ENCODE measurements around the gene DUSP22. TPM values are rescaled to one million over a fixed set of nuclear protein-coding genes. Genes with fewer than 3 reads are reported as not detected.

The DUSP22 gene
- polyA plus RNA-seq, 1 experiment, result 9.8 TPM

GRCh38 chr6:389143-389542 is 96.9 kb downstream of the DUSP22 start:
- POLR2A ChIA-PET, result no interaction called here
- Histone ChIP-seq H3K4me3 (ENCODE audit: low read depth, low read length) (no peak overlapping the region), H3K27me3 (ENCODE audit: control insufficient read depth, insufficient read depth, low read length) (peaks cover 35% of the 10 kb centered on the region), H3K36me3 (ENCODE audit: control insufficient read depth, insufficient read depth, low read length) (no peaks in the 10 kb centered on the region)
- TF ChIP-seq CTCF (IDR thresholded peaks at IDR 0.05; ENCODE audit: insufficient read depth, low read depth, low read length), result no peak
- DNase-seq (ENCODE audit: low read depth), result no peak
- CTCF ChIA-PET, result no interaction called here

- CTCF ChIA-PET, result no interaction called here
- POLR2A ChIA-PET, result no interaction called here
- no peak overlapping the region for H3K4me3 ChIP-seq (ENCODE audit: low read depth, low read length)
- no peak for TF ChIP-seq CTCF (IDR thresholded peaks at IDR 0.05; ENCODE audit: insufficient read depth, low read depth, low read length)
- H3K27me3 ChIP-seq (ENCODE audit: control insufficient read depth, insufficient read depth, low read length), result peaks cover 38% of the 10 kb centered on the region
- no peaks in the 10 kb centered on the region for H3K36me3 ChIP-seq (ENCODE audit: control insufficient read depth, insufficient read depth, low read length)
- no peak for DNase-seq (ENCODE audit: low read depth)
These were observed 97.3 kb downstream of the DUSP22 start for GRCh38 chr6:389622-390021.

- TF ChIP-seq CTCF (IDR thresholded peaks at IDR 0.05; ENCODE audit: insufficient read depth, low read depth, low read length), result no peak
- Histone ChIP-seq H3K36me3 (ENCODE audit: control insufficient read depth, insufficient read depth, low read length) (no peaks in the 10 kb centered on the region), H3K27me3 (ENCODE audit: control insufficient read depth, insufficient read depth, low read length) (peaks cover 45% of the 10 kb centered on the region), H3K4me3 (ENCODE audit: low read depth, low read length) (no peak overlapping the region)
- ChIA-PET CTCF (no interaction called here), POLR2A (no interaction called here)
- peak; percentile 2 for DNase-seq (ENCODE audit: low read depth)
These were observed 98.7 kb downstream of the DUSP22 start for GRCh38 chr6:390914-391558.

GRCh38 chr6:391559-392440 is 99.5 kb downstream of the DUSP22 start, which contains the start of gene IRF4:
Gene IRF4 (plus strand): TSS chr6:391752. CDS start chr6:393153, 1,401 bp downstream.
- ChIA-PET POLR2A (no interaction called here), CTCF (no interaction called here)
- no peak for TF ChIP-seq CTCF (IDR thresholded peaks at IDR 0.05; ENCODE audit: insufficient read depth, low read depth, low read length)
- Histone ChIP-seq H3K4me3 (ENCODE audit: low read depth, low read length) (no peak within 1 kb of the TSS), H3K36me3 (ENCODE audit: control insufficient read depth, insufficient read depth, low read length) (no peaks in the 10 kb centered on the region), H3K27me3 (ENCODE audit: control insufficient read depth, insufficient read depth, low read length) (peaks cover 45% of the 10 kb centered on the region)
- no peak for DNase-seq (ENCODE audit: low read depth)

Data from BJ (cell line).